ENCODE measurements around the gene RINT1. TPM values are rescaled to one million over a fixed set of nuclear protein-coding genes. Genes with fewer than 3 reads are reported as not detected.

Gene RINT1
- polyA plus RNA-seq, 3 donors: 3.2 to 11.8 (median 5.2) TPM

- intact Hi-C loops (cut with micrococcal nuclease): no loop called here
- peak within 1 kb of the TSS in 1 of 7 donors; percentile 53 for H3K27ac Mint-ChIP-seq
Observed at GRCh38 chr7:105581066-105581811, 49.2 kb downstream of the RINT1 start, which contains the start of gene EFCAB10. Gene EFCAB10 (minus strand): TSS chr7:105581493. CDS start chr7:105581463, 30 bp downstream.

GRCh38 chr7:105583061-105583460 is 51.1 kb downstream of the RINT1 start:
- DNase-seq: no peak
- H3K36me3 Mint-ChIP-seq: peaks cover 0 to 3% of the 10 kb centered on the region in 2 donors

More at GRCh38 chr7:105581066-105581811, 49.2 kb downstream of the RINT1 start, which contains the start of gene EFCAB10:
- peak within 1 kb of the TSS; percentile 53 for H3K9ac ChIP-seq (ENCODE audit: insufficient read depth, low read length, poor library complexity, severe bottlenecking)
- H3K36me3 ChIP-seq (replicated peaks in 1 of 2; ENCODE audit: control insufficient read depth in 1 of 2, insufficient read depth in 2 of 2, low read length in 2 of 2): no peaks in the 10 kb centered on the region
- peaks cover 8% of the 10 kb centered on the region in 2 donors for H3K4me1 ChIP-seq (ENCODE audit: control insufficient read depth in 1 of 2, insufficient read depth in 2 of 2, low read length in 2 of 2)
- DNase-seq: peak; percentile 6 to 43 (median 19)
- H3K4me3 ChIP-seq (replicated peaks in 1 of 3; ENCODE audit: low read depth in 2 of 3, low read length in 3 of 3): peak within 1 kb of the TSS; percentile 16 to 69 (median 34)
- Mint-ChIP-seq H3K9me3 (peaks cover 8 to 26% (median 19%) of the 10 kb centered on the region in 7 donors), H3K36me3 (peaks cover 0 to 3% of the 10 kb centered on the region in 2 donors), H3K4me1 (peaks cover 8% of the 10 kb centered on the region), H3K4me3 (peak within 1 kb of the TSS; percentile 65 to 88), H3K27me3 (ENCODE audit: low read depth in 3 of 3) (peaks cover 3 to 10% (median 9%) of the 10 kb centered on the region in 3 donors)
- H4K20me1 ChIP-seq (ENCODE audit: insufficient read depth, low read length): no peaks in the 10 kb centered on the region
- WGBS (ENCODE audit: insufficient coverage): 17% methylated on average over 34 of the region's 36 CpGs
- H2AFZ ChIP-seq (ENCODE audit: insufficient read depth, low read depth, low read length, poor library complexity, severe bottlenecking): peak within 1 kb of the TSS; percentile 74
- no peak within 1 kb of the TSS for H3K27ac ChIP-seq (ENCODE audit: low read depth in 1 of 2, low read length in 2 of 2)
- H3K27me3 ChIP-seq (ENCODE audit: control insufficient read depth in 2 of 2, insufficient read depth in 2 of 2, low read length in 2 of 2): no peaks in the 10 kb centered on the region
- no peaks in the 10 kb centered on the region for H3K79me2 ChIP-seq (ENCODE audit: insufficient read depth, low read length)
- peak within 1 kb of the TSS; percentile 72 for H3K4me2 ChIP-seq (replicated peaks; ENCODE audit: extremely low read depth, low read length, poor library complexity, severe bottlenecking)
- TF ChIP-seq, protein P1, sequence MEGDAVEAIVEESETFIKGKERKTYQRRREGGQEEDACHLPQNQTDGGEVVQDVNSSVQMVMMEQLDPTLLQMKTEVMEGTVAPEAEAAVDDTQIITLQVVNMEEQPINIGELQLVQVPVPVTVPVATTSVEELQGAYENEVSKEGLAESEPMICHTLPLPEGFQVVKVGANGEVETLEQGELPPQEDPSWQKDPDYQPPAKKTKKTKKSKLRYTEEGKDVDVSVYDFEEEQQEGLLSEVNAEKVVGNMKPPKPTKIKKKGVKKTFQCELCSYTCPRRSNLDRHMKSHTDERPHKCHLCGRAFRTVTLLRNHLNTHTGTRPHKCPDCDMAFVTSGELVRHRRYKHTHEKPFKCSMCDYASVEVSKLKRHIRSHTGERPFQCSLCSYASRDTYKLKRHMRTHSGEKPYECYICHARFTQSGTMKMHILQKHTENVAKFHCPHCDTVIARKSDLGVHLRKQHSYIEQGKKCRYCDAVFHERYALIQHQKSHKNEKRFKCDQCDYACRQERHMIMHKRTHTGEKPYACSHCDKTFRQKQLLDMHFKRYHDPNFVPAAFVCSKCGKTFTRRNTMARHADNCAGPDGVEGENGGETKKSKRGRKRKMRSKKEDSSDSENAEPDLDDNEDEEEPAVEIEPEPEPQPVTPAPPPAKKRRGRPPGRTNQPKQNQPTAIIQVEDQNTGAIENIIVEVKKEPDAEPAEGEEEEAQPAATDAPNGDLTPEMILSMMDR (IDR thresholded peaks at IDR 0.05): no peak
- H3K9me3 ChIP-seq (replicated peaks in 1 of 2; ENCODE audit: control insufficient read depth in 1 of 2, insufficient read depth in 1 of 2, low read length in 2 of 2): peaks cover 11 to 23% of the 10 kb centered on the region in 2 donors

More at GRCh38 chr7:105583061-105583460, 51.1 kb downstream of the RINT1 start:
- Histone ChIP-seq H3K9ac (ENCODE audit: insufficient read depth, low read length, poor library complexity, severe bottlenecking) (no peak overlapping the region), H3K4me2 (replicated peaks; ENCODE audit: extremely low read depth, low read length, poor library complexity, severe bottlenecking) (no peak overlapping the region), H3K4me3 (replicated peaks in 1 of 3; ENCODE audit: low read depth in 2 of 3, low read length in 3 of 3) (no peak overlapping the region), H3K27me3 (ENCODE audit: control insufficient read depth in 2 of 2, insufficient read depth in 2 of 2, low read length in 2 of 2) (no peaks in the 10 kb centered on the region), H3K9me3 (replicated peaks in 1 of 2; ENCODE audit: control insufficient read depth in 1 of 2, insufficient read depth in 1 of 2, low read length in 2 of 2) (peaks cover 11 to 23% of the 10 kb centered on the region in 2 donors), H4K20me1 (ENCODE audit: insufficient read depth, low read length) (no peaks in the 10 kb centered on the region), H2AFZ (ENCODE audit: insufficient read depth, low read depth, low read length, poor library complexity, severe bottlenecking) (no peak overlapping the region), H3K4me1 (ENCODE audit: control insufficient read depth in 1 of 2, insufficient read depth in 2 of 2, low read length in 2 of 2) (peaks cover 8% of the 10 kb centered on the region in 2 donors), H3K79me2 (ENCODE audit: insufficient read depth, low read length) (no peaks in the 10 kb centered on the region), H3K36me3 (replicated peaks in 1 of 2; ENCODE audit: control insufficient read depth in 1 of 2, insufficient read depth in 2 of 2, low read length in 2 of 2) (no peaks in the 10 kb centered on the region), H3K27ac (ENCODE audit: low read depth in 1 of 2, low read length in 2 of 2) (no peak overlapping the region)
- intact Hi-C loops (cut with micrococcal nuclease): no loop called here
- Mint-ChIP-seq H3K4me3 (no peak overlapping the region), H3K9me3 (peaks cover 8 to 26% (median 19%) of the 10 kb centered on the region in 7 donors), H3K27ac (no peak overlapping the region), H3K4me1 (peaks cover 8% of the 10 kb centered on the region), H3K27me3 (ENCODE audit: low read depth in 3 of 3) (peaks cover 3 to 10% (median 9%) of the 10 kb centered on the region in 3 donors)
- 94% methylated on average over 2 of the region's 39 CpGs for WGBS (ENCODE audit: insufficient coverage)
- TF ChIP-seq, protein P1 (IDR thresholded peaks at IDR 0.05): no peak
